GM21515 (cell line): ENCODE data around the gene LGR4.
"Not testable (repeated sequence)": the region's sequence is repeated elsewhere in the genome, so short reads cannot be mapped to it uniquely, and the experiment has no call there.

Source experiments
- ATAC-seq: cut with Tn5 transposase; IDR thresholded peaks from one replicate; pipeline ENCODE4 v1.9.1; 2021; ENCODE audit not compliant: unreplicated experiment

Gene LGR4

DNA sequence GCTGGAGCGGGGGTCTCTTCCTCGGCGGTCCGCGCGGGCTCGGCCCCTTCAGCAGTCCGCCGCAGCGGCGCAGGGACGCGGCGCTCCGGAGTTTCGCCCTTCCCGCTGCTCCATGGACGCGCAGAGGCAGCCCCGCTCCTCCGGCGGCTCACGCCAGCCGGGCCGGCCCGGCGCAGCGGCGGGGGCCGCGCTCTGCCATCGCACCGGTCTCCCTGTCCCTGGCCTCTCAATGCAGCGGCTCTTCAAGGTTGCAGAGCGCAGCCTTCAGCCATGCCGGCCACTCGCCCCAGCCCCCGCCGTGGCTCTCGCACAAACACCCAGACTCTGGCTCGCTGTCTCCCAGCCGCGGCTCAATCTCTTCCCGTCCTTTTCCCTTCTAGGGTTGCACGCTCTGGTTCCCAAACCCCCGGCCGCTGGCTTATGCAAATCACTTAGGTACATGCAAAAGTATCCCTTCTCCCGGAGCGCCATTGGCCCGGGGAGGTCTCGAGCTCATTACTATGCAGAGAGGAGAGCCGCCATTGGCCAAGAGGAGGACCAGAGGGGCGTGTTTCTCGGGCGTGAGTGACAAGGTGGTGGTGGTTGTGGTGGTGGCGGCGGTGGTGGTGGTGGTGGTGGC, at the start of gene LGR4:
Gene LGR4, minus strand, starts transcription at position 393 of the 619 bp plus-strand sequence. CDS start 488 bp downstream, outside the sequence.
- ATAC-seq: peak; percentile 76

DNA sequence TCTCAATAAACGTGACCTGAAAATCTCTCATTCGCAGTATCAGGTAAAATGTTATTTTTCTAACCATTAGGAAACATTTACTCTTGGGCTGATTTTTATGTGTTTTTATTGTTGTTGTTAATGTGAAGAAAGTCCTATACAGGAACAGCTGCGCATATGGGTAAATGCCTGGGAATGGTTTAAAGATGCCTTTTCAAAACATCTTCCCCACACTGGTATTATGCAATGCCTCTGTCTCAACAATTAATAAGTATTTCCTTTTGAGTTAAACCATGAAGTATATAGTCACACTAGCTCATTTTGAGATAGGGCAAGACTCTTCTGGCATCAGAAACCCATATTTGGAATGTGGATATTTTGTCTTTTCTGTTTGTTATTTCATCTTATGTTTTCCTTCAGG, 47.6 kb upstream of the LGR4 start:
- no peak for ATAC-seq

DNA sequence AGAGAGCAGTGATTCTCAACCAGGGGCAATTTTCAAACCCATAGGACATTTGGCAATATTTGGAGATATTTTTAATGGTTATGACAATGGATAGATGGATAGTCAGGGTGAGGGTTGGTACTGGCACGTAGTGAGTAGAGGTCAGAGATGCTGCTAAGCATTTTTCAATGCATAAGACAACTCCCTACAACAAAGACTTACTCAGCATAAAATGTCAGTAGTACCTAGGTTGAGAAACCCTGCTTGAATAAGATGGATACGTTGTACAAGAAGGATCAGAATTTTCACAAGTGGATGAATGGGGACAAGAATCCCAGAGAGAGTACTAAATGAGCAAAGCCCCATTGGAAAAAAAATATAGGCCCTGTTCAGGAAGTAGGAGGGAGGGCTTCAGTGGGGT, 45.9 kb upstream of the LGR4 start:
- ATAC-seq: no peak

GRCh38 chr11:27517490-27517889, 44.9 kb upstream of the LGR4 start:
- ATAC-seq: not testable (repeated sequence)

GRCh38 chr11:27514558-27514957, 42.0 kb upstream of the LGR4 start:
- no peak for ATAC-seq

DNA sequence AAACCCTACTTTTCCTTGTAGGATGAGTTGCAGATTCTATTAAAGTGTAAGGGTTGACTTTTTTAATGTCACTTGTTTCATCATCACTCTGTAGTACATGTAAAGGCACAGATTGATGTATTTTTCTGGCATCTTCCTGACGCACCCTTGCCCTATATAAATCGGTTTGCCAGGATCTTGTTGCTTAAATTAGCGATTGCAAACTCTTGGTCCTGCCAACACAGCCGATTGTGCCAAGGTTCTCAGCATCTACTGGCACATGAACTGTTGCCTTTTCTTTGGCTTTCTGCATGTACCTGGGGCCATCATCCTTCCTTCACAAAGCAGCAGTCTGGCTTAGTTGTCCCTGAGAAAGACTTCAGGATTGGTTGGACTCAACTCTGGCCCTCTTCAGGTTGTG, 41.5 kb upstream of the LGR4 start:
- ATAC-seq: no peak

DNA sequence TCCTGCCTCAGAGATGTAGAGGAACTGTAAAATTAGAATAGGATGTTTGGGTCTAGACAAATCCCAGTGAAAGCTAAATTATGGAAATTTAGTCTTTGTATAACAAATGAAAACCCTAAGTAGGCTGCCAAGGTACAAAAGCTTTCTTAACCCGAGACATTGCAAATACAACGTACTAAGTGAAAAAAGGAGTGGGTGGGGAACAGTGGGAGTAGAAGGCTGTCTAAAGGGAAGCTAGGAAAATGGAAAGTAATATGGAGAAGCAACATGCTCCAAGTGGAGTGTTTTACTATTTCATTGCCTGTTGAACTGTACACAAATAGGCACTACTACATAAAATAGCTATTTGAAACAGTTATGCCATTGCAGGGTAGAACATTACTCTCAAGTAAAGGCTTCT, 40.8 kb upstream of the LGR4 start:
- ATAC-seq: no peak

DNA sequence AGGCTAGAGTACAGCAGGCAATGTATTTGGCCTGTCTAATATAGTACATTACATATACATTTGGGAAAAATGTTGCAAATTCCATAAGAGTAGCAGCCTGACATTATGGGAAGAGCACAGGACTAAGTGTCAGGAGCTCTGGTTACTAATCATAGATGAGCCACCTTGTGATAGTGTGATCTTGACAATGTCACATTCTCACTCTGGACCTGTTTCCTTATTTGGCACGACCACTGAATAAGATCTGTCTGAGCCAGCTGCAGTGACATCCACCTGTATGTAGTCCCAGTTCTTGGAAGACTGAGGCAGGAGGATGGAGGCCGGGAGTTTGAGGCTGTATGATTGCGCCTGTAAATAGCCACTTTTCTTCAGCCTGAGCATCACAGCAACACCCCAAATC, 39.6 kb upstream of the LGR4 start:
- ATAC-seq: no peak

DNA sequence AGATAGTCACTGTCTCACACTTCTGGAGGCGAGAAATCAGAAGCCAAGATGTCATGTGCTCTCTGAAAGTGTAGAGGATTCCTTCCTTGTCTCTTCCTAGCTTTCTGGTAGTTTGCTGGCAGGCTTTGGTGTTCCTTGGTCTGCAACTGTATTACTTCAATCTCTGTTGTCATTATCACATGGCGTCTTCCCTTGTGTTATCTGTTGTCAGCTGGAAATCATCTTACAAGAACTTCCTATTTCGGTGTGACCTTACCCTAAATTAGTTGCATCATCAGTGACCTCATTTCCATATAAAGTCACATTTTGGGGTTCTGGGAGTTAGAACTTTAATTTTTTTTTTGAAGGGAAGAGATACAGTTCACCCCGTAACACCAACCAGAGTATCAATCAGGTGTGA, 37.3 kb upstream of the LGR4 start:
- no peak for ATAC-seq

GRCh38 chr11:27507557-27508322, 35.1 kb upstream of the LGR4 start:
- no peak for ATAC-seq

GRCh38 chr11:27506200-27507182, 33.9 kb upstream of the LGR4 start, which contains the start of gene LIN7C:
Gene LIN7C (minus strand): TSS chr11:27506769. CDS start chr11:27506752, 17 bp downstream.
- peak; percentile 95 for ATAC-seq

- ATAC-seq: no peak
Measured at GRCh38 chr11:27505781-27506180, 33.2 kb upstream of the LGR4 start.

DNA sequence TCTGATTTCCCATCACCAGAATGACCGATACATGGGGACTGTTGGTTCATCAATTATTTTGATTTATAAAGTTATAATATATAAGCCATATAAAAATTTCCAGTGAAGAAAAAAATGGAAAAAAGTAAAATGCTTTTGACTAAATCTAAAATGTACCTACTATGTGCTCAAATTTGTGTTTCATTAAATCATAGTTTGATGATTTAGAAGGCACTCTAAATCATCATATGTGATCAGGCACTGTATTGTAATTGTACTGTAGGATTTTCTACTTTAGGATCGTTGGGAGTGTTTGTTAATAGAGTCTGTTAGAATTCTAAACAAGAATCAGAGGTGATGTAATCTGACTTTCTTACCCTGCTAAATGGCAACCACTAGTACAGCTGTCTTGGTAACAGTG, 31.6 kb upstream of the LGR4 start:
- no peak for ATAC-seq

DNA sequence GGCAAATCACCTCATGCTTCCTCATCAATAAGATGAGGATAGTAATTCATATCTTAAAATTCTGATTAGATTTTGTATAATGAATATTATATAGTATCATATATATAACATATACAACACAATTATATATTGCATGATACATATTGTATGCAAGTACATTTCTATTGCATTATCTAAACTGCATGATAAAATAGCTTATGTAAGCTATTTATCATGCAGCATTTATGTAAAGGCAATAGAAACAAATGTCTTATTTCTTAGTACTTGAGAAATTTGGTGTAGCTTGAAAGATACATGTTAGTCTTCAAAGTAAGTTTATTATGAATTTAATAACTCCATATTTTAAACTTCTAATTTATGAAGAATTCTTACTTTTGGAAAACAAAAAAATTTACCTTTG, 28.5 kb upstream of the LGR4 start:
- no peak for ATAC-seq

DNA sequence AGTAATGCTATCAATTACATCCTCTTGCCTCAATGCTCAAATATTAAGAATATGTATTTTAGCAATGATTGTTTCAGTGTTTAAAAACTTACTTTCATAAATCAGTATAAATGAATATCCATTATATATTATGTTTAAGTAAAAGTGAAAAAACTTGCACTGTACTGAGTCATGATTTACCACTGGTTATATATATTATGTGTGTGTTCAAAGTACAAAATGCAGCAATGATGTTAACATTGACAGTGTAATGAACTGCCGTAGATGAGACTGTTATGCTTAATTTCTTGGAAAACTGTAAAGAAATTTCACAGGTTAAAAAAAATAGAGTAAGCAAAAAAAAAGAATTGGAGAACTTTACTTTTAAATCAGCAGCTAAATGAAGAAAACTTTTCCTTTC, 25.3 kb upstream of the LGR4 start:
- no peak for ATAC-seq

DNA sequence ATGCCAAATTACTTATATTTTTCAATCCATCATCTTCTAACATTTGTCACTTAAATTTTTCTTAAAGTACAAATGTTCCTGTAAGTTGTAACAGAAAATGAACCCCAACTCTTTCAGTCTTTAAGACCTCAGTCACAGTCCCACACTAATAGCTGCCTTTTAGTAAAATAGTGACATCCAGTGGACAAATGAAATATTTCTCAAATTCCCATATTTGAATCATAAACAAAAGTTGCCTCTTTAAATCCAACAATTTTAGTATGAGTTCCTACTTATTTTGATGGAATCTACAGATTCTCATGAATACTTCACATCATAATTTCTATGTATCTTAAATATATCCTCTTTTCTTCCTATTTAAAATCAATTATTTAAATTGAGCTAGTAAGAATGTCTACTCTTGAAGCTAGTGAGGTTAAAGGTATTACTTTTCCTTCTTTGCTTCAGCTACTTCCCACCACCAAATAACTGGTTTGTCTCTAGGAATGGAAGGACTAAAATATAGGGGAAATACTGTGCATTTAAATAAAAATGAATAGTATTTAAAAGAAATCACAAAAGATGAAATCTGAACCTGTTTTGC, 24.8 kb upstream of the LGR4 start:
- ATAC-seq: peak; percentile 67

GRCh38 chr11:27496461-27496860, 23.9 kb upstream of the LGR4 start:
- no peak for ATAC-seq

DNA sequence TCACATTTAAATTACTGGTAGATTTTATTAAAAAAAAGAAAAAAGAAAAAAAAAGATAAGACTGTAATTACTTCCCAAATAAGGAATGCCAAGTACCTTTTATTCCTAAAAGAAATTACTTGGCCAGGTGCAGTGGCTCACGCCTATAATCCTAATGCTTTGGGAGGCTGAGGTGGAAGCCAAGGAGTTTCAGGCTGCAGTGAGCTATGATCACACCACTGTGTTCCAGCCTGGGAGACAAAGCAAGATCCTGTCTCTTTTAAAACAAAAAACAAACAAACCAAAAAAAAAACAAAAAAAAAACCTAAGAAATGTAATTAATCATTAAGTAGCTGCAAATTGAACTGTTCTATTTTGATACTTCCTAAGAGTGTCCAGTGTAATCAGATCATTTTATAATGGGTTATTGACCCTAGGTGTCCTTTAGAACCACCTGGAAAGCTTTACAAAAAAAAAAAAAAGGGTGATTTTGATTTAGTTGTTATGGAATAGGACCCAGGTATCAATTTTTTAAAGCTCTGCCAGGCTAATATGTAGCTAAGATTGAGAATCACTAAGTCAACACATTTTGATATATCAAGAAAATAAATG, 23.2 kb upstream of the LGR4 start:
- ATAC-seq: no peak

GRCh38 chr11:27489092-27489491, 16.5 kb upstream of the LGR4 start:
- no peak for ATAC-seq

GRCh38 chr11:27487706-27488105, 15.1 kb upstream of the LGR4 start:
- no peak for ATAC-seq
